ENCODE data around the gene CYP2D6.
A peak's percentile ranks its signal among the peaks of the same experiment; 100 is the strongest.
"Not testable (repeated sequence)": the region's sequence is repeated elsewhere in the genome, so short reads cannot be mapped to it uniquely, and the experiment has no call there.

The CYP2D6 gene

DNA sequence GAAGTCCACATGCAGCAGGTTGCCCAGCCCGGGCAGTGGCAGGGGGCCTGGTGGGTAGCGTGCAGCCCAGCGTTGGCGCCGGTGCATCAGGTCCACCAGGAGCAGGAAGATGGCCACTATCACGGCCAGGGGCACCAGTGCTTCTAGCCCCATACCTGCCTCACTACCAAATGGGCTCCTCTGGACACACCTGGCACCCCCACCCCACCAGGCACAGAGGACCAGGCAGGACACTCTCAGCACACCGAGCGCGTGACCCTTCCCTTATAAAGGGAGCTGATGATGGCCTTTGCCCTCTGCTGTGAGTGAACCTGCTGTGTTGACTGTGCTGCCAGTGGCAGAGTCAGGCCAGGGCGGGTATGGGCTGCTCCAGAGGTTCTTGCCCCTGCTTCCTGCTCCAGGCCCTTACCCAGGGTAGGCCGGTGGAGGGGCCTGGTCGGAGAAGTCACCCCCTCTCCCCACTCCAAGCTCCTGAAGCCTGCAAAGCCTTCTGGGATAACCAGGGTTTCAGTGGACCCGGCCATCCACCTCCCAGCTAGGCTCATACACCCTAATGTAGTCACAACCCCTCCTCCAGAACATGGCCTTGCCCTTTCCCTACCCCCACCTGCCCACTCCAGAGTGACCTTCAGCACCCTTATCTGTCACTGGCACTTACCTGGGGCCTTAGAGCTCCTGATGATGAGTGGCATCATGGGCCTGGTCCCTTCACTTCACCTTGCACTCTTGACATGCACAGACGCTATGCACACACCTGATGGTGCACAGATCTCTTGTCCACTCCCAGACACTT, at the start of gene CYP2D6:
Gene CYP2D6 (minus strand): TSS at position 172 of the 793 bp plus-strand sequence. CDS start 19 bp downstream, at position 153.
- not testable (repeated sequence) for DNase-seq

DNA sequence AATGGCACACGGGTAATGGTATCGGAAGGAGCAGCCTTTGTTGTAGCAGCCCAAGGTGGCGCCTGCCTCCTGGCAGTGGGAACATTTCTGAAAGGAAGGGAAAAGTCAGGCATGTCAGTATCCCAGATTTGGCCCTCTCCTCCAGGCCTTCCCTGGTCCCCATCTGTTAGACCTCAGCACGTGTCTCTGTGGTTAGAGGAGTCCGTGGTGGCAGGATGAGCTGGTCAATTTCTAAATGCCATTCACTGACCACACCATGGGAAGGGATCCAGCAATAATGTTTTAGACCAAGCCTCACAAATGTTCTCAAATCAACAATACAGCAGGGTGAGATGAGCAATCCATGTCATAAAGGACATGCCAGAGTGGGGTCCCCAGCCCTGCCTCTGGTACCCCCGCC, 49.0 kb upstream of the CYP2D6 start:
- DNase-seq: no peak

DNA sequence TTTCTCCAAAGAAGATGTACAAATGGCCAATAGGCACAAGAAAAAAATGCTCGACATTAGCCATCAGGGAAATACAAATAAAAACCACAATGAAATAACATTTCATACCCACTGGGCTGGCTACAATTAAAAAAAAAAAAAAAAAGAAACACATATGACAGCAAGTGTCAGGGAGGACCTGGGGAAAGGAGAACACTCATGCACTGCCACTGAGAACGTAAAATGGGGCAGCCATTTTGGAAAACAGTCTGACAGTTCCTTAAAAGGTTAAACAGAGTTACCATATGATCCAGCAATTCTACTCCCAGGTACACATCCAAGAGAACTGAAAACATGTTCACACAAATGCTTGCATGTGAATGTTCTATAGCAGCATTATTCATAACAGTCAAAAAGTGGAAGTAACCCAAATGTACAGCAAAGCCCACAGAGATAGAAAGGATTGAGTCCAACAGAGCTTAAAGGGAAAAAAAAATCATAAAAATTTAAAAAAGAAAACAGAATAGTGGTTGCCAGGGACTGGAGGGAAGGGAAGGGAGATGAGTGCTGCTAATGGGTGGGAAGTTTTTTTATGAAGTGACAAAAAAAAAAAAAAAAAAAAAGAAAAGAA, 48.4 kb upstream of the CYP2D6 start:
- no peak for DNase-seq

DNA sequence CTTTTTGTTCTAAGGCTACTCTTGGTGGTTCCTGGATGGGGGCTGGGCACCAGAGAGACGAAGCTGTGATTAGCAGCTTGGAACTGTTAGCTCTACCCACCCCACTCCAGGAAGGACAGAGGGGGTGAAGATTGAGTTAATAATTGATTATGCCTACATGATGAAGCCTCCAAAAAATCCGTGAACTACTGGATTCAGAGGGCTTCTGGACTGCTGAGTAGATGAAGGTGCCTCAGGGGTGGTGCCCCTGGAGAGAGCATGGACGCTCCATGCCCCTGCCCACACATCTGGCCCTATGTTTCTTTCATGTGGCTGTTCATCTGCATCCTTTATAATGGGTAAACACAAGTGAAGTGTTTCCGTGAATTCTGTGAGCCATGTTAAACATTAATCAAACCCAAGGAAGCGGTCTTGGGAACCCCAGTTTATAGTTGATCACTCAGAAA, 47.3 kb upstream of the CYP2D6 start:
- DNase-seq: no peak

DNA sequence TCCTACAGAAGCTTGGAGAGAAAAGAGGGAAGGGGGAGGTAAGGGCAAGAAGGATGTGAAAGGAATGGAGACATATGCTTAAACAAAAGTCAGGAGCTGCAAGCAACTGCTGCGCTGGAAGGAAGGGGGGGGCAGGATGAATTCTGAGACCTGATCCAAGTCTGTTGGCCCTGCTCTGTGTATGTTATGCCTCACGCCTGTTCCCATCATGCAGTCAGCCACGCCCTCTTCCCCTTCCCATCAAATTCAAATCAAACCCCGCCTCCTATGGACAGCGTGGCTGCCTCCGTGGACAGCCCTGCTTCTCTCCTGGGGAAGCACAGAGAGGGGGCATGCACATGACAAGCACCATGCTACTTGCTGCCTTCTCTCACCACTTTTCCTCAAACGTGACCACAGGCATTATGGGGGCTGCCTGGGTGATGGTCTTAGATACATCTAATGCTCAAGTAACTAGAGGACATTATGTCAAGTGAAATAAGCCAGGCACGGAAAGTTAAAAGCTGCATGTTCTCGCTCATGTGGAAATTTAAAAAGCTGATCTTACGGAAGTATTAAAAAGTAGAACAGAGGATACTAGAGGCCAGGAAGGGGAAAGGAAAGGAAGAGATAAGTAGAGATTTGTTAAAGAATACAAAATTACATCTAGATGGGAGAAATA, 45.8 kb upstream of the CYP2D6 start:
- DNase-seq: no peak

DNA sequence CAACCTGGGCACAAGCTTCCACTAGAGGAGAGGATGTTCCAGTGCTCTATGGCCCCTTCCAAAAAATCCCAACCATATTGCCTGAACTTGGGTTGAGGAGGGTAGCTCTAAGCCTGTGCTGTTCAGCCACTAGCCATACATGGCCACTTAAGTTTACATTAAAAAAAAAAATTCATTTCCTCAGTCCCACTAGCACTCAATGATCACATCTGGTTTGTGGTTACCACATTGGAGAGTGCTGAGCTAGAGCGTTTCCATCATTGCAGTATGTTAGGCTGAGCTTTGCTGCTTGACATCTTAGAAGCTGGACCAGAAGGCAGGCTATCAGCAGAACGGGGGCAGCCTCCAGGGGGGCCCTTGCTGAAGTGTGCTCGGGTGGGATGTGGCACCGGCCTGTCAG, 43.5 kb upstream of the CYP2D6 start:
- no peak for DNase-seq

- no peak for DNase-seq
Observed at GRCh38 chr22:42173183-42173926, 42.7 kb upstream of the CYP2D6 start.

DNA sequence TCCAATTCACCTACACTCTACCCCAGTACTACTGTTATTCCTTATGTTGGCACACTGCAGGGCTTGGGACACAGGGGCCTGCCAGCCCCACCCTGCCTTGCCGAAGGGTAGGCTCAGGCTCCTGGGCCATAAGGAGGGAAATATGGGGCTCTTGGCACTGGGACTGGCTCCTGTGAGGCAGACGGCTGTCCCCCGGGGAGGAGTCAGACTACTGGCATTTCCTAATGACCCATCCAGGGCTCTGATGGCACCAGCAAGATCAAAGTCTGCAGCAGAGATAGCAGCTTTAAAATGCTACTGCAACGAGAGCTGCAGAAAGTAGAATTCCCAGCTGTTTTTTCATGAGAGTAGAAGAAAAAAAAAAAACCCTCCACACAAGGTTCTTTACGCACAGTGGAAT, 42.2 kb upstream of the CYP2D6 start:
- DNase-seq: no peak

DNA sequence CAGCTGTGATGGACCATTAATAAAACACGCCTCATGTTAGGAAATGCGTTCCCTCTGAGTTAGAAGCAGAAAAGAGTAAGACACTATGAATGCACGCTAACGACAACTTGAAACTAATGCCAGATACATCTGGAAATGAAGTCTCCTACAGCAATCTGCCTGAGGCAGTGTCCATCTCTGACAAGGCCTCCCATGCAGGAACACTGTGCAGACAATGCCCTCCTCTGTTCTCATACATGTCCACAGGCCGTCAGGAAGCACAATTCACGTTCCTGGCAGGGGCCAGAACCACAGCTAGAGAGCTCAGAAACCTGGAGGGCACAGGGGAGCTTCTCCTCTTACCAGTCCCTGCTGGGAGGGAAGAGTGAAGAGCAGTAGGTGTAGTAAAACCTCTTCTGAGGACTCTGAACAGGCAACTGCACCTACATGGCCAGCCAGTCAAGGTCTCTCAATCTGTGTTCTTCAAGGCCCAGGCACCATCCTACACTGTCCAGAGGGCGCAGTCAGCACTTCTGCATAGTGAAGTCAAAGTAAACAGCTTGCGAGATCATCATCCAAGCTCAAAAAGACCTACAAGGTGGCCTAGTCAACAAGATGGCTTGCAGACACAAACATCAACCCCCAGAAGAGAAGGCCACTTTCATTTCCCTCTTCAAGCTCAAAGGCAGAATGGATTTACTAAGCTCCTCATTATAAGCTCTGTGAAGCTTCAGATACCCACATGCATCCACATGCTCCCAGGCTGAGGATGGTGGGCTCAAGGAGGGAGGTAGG, 41.5 kb upstream of the CYP2D6 start:
- no peak for DNase-seq

DNA sequence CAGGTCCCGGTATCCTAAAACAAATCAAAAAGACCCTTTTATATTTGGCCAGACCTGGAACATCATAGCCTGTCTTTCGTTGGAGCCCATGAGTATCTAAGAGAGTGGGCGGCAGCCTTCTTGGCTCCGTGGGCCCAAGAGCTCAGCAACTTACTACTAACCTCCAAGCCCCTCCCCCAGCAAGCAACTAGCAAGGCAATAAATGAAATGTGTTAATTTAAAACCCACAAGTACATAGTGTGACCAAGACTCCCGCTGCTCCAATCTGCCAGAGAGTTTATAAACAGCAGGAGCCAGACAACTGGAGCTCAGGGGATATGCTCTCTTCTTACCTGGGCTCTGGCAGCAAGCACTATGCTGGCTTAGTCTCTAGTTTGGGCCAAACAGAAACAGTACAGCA, 40.8 kb upstream of the CYP2D6 start:
- DNase-seq: no peak

- no peak for DNase-seq
Observed at GRCh38 chr22:42170946-42171345, 40.3 kb upstream of the CYP2D6 start.

DNA sequence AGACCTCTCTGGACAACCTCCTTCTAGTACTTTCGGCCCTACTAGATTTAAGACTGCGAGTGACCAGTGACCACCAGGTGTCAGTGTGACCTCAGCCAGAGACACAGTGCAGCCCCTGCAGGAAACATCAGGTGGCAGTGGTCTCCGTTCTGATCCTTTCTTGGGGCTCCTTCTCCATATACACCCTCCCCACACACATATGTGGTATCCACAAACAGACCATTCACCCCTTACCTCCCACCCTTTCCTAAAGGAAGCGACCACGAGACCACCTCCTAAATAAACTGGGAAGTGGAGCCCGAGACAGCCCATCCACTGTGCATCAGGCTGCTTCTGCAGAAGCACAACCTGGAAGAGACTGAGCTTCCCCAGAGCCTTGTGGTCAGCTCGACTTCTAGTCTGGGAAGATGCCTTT, 38.5 kb upstream of the CYP2D6 start:
- peak; percentile 90 for DNase-seq

DNA sequence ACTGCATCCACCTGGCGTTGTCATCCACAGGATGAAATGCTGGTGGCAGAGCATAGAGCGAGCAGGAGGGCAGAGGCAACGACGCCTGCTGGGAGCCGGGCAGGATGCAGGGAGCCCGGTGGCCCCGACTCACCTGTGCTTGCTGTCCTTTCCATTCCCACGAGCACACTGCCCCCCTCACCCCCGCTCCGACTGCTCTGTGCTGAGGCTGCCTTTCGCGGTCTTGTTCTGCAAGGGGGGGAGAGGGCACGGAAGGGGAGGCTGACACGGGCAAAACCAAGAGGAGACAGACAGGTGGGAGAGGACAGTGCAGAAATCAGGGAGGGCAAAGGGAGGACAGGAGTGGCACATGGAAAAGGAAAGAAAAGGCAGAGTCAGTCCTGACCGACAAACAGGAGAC, 37.9 kb upstream of the CYP2D6 start:
- peak; percentile 54 for DNase-seq

GRCh38 chr22:42167066-42167465, 36.5 kb upstream of the CYP2D6 start:
- peak; percentile 31 for DNase-seq

GRCh38 chr22:42164901-42165300, 34.3 kb upstream of the CYP2D6 start:
- DNase-seq: peak; percentile 56

DNA sequence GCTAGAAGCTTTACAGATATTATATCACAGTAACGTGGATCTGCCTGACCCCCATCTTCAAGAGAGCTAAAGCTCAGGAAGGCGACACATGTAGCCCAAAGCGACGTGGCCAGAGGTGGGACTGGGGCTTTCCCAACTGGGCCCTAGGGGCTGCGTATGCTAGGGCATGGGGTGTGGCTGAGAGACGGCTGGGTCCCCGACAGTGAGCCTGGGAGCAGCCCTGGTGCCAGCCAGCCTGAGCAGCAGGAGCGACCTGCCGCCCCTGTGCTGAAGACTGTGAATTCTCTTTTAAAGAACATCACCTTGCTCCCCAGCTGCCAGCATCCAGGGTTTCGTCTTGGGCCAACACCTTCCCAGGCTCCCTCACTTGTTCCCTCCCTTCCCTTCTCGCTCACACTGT, 32.9 kb upstream of the CYP2D6 start:
- DNase-seq: no peak

DNA sequence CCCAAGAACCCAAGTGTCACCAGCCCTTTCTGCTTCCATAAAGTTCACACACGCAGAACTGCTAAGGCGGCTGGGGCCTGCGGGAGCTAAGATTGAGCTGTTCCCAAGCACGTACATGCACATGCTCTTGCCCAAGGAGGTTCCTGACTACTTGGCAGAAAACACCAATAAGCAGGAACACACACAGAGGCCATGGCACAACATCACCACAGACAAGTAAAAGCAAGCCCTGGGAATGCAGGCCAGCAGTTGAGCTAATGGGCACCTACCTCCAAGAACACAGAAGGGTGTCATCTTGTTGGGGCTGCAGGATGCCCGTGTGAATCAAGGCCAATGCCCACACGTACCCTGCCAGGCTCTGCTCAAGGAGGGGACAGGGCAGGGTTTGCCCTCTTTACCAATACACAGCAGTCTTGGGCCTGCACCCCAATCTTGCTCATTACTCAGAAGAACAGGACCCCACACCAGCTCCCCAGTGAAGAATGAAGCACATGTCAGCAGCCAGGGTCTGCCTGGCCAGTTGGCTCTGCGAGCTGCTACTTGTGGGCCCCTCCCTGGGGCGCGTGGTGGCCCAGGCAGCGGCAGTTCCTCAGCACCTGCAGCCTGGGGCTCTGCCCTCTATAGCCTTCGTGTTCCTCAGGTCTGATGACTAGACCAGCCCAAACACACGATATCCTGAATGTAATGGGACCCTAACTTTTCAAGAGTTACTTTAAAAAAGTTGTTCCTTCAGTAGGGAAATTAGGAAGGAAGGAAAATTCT, 32.3 kb upstream of the CYP2D6 start:
- DNase-seq: no peak

DNA sequence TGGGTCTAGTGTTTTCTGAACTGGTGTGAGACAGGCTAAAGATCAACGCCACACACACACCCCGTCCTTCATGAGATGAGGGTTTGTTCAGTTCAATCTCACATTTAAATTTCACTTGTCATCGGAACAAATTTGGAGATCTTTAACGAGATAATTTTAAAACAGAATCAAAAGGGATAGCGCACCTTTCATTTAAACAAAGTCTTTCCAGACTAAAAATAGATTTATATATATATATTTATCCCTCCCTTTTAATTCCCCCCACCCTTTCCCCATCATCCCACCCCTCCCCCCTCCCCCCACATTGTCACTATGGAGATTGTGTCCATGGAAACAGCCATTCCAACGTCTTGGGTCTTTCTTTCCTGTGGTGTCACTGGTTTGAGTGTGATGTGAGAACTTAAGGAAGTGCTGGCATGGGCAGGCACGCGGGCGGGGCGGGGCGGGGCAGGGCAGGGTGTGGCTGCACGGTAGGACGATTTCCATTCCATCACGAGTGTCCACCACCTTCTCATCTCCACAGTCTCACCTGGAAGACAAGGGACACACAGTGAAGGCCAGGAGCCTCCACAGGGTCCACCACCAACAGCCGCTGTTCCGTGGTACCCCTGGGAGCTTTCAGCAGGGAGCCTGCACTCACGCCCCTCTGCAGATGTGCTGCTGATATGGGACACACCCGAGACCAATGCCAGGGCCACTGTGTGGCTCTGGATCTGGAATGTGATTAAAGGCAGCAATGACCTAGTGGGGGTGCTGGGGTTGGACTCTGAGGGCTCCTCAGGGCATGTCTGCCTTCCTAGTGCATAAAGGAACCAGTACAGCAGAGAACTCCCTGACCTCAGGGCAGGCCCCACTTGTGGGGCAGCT, 30.5 kb upstream of the CYP2D6 start:
- DNase-seq: no peak

- no peak for DNase-seq
Observed at GRCh38 chr22:42160251-42160650, 29.6 kb upstream of the CYP2D6 start.

DNA sequence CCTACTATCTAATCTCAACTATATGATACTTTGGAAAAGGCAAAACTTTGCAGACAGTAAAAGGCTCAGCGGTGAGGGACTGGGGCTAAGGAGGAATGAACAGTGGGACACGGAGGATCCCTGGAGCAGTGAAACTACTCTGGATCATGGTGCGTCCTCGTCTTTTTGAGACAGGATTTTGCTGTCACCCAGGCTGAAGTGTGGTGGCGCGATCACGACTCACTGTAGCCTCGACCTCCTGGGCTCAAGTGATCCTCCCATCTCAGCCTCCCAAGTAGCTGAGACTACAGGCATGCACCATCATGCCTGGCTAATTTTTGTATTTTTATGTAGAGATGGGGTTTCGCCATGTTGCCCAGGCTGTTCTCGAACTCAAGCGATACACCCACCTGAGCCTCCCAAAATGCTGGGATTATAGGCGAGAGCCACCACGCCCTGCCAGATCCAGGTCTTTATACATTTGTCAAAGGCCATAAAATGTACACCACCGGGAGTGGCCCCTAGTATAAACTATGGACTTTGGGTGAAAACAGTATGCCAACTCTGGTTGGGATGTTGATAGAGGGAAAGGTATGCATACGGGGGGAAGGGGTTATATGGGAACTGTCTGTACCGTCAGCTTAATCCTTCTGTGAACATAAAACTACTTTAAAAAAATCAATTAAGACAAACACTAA, 28.0 kb upstream of the CYP2D6 start:
- no peak for DNase-seq

All from activated effector memory CD4-positive, alpha-beta T cell treated with anti-CD3 and anti-CD28 coated beads, Interleukin-2, amount 50 U/mL, for 16 hours (primary cell).